ENCODE data around the gene CABLES1. TPM values are rescaled to one million over a fixed set of nuclear protein-coding genes. Genes with fewer than 3 reads are reported as not detected.
A peak's percentile ranks its signal among the peaks of the same experiment; 100 is the strongest.

The CABLES1 gene
- total and polyA plus RNA-seq, 2 experiments from 2014 or later: 3.8 to 4.1 TPM

GRCh38 chr18:23162473-23162872 lies 27.2 kb downstream of the CABLES1 start:
- no peak for DNase-seq (ENCODE audit: low read depth in 1 of 2, low spot score in 1 of 2)
- Histone ChIP-seq H3K4me1 (ENCODE audit: low read depth) (peaks cover 4% of the 10 kb centered on the region), H3K27ac (no peak overlapping the region), H3K4me3 (no peak overlapping the region), H3K9me3 (ENCODE audit: low read depth) (no peaks in the 10 kb centered on the region), H3K36me3 (no peaks in the 10 kb centered on the region), H3K27me3 (no peaks in the 10 kb centered on the region)
- no peak for TF ChIP-seq CTCF (IDR thresholded peaks at IDR 0.05; ENCODE audit: low read depth, low read length)

GRCh38 chr18:23163786-23164533 lies 28.7 kb downstream of the CABLES1 start:
- no peaks in the 10 kb centered on the region for H3K9me3 ChIP-seq (ENCODE audit: low read depth)
- no peak overlapping the region for H3K4me3 ChIP-seq
- H3K4me1 ChIP-seq (ENCODE audit: low read depth): peaks cover 4% of the 10 kb centered on the region
- TF ChIP-seq CTCF (IDR thresholded peaks at IDR 0.05; ENCODE audit: low read depth, low read length): no peak
- no peak overlapping the region for H3K27ac ChIP-seq
- no peak for DNase-seq (ENCODE audit: low read depth in 1 of 2, low spot score in 1 of 2)
- no peaks in the 10 kb centered on the region for H3K36me3 ChIP-seq
- H3K27me3 ChIP-seq: no peaks in the 10 kb centered on the region

DNA sequence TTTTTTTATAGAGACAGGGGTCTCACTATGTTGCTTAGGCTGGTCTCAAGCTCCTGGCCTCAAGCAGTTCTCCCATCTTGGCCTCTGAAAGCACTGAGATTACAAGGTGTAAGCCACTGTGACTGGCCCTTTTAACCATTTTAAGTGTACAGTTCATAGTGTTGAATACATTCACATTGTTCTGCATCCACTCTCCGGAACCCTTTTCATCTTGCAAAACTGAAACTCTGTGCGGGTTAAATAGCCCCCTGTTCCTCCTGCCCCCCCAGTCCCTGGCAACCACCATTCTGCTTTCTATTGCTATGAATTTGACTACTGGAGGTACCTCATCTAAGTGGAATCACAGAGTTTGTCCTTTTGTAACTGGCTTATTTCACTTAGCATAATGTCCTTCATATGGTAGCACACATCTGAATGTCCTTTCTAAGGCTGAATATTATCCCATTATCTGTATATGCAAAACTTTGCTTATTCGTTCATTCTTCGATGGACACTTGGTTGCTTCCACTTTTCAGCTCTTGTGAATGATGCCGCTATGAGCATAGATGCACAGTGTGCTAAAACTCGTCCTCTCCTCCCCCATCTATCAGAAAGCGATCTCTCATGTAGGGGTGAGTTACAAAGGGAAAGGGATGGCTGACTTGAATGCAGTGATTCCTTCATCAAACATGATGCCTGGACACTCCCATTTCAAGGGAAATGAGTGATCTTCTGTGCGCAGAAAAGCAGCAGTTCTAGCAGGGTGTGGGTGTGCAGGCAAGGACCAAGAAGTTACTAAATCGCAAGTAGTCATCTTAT lies 30.2 kb downstream of the CABLES1 start:
- no peaks in the 10 kb centered on the region for H3K27me3 ChIP-seq
- H3K36me3 ChIP-seq: no peaks in the 10 kb centered on the region
- H3K4me3 ChIP-seq: no peak overlapping the region
- DNase-seq (ENCODE audit: low read depth in 1 of 2, low spot score in 1 of 2): no peak
- H3K4me1 ChIP-seq (ENCODE audit: low read depth): peaks cover 4% of the 10 kb centered on the region
- TF ChIP-seq CTCF (IDR thresholded peaks at IDR 0.05; ENCODE audit: low read depth, low read length): no peak
- no peak overlapping the region for H3K27ac ChIP-seq
- no peaks in the 10 kb centered on the region for H3K9me3 ChIP-seq (ENCODE audit: low read depth)

GRCh38 chr18:23166891-23167541 lies 31.7 kb downstream of the CABLES1 start:
- Histone ChIP-seq H3K4me1 (ENCODE audit: low read depth) (peaks cover 4% of the 10 kb centered on the region), H3K27ac (no peak overlapping the region), H3K36me3 (no peaks in the 10 kb centered on the region), H3K27me3 (no peaks in the 10 kb centered on the region), H3K4me3 (no peak overlapping the region), H3K9me3 (ENCODE audit: low read depth) (no peaks in the 10 kb centered on the region)
- no peak for TF ChIP-seq CTCF (IDR thresholded peaks at IDR 0.05; ENCODE audit: low read depth, low read length)
- peak in 1 of 2 donors; percentile 75 for DNase-seq (ENCODE audit: low read depth in 1 of 2, low spot score in 1 of 2)

- no peak for TF ChIP-seq CTCF (IDR thresholded peaks at IDR 0.05; ENCODE audit: low read depth, low read length)
- no peak for DNase-seq (ENCODE audit: low read depth in 1 of 2, low spot score in 1 of 2)
- Histone ChIP-seq H3K9me3 (ENCODE audit: low read depth) (no peaks in the 10 kb centered on the region), H3K36me3 (no peaks in the 10 kb centered on the region), H3K4me3 (no peak overlapping the region), H3K27me3 (no peaks in the 10 kb centered on the region), H3K27ac (no peak overlapping the region), H3K4me1 (ENCODE audit: low read depth) (peaks cover 4% of the 10 kb centered on the region)
Observed at GRCh38 chr18:23169673-23170044, 34.4 kb downstream of the CABLES1 start.
